PFSK-1 (cell line): Measurements from ENCODE around the gene MGAT3.

Experiments used
- FOXP2 ChIP-seq: optimal IDR thresholded peaks from 2 replicates; pipeline ENCODE3; 2011; ENCODE audit warnings: borderline replicate concordance, control low read depth, inconsistent platforms; ENCODE audit not compliant: insufficient read depth; ENCODE audit errors: extremely low read length, extremely low read depth
- POLR2AphosphoS5 ChIP-seq: IDR thresholded peaks from 2 replicates; pipeline ENCODE4 v1.6.1; 2012; ENCODE audit warnings: low read depth, mild to moderate bottlenecking, control low read depth, low read length, moderate library complexity
- REST ChIP-seq, 2 experiments: IDR thresholded peaks; 2 replicates each; pipeline versions ENCODE4 v1.6.1 to v1.8.0; 2011 to 2012; ENCODE audit warnings: low read depth in 2 of 2, low read length in 2 of 2, control low read depth in 1 of 2, inconsistent platforms in 1 of 2, mild to moderate bottlenecking in 1 of 2, moderate library complexity in 1 of 2; ENCODE audit not compliant: insufficient read depth in 1 of 2
- SIN3A ChIP-seq: IDR thresholded peaks from 2 replicates; pipeline ENCODE4 v1.6.1; 2012; ENCODE audit warnings: mild to moderate bottlenecking, low read length, moderate library complexity, borderline replicate concordance; ENCODE audit not compliant: insufficient read depth
- TAF1 ChIP-seq: IDR thresholded peaks from 2 replicates; pipeline ENCODE4 v1.6.1; 2012; ENCODE audit warnings: low read length, control low read depth, borderline replicate concordance; ENCODE audit not compliant: insufficient read depth

GRCh38 chr22:39466228-39467006, 9.6 kb downstream of the MGAT3 start:
- TF ChIP-seq TAF1 (no peak), POLR2AphosphoS5 (no peak), REST (IDR thresholded peaks at IDR 0.05; ENCODE audit: insufficient read depth in 1 of 2, low read depth in 2 of 2, low read length in 2 of 2) (no peak), SIN3A (no peak), FOXP2 (no peak)
